ENCODE data around the gene CAMK2B.

DNA sequence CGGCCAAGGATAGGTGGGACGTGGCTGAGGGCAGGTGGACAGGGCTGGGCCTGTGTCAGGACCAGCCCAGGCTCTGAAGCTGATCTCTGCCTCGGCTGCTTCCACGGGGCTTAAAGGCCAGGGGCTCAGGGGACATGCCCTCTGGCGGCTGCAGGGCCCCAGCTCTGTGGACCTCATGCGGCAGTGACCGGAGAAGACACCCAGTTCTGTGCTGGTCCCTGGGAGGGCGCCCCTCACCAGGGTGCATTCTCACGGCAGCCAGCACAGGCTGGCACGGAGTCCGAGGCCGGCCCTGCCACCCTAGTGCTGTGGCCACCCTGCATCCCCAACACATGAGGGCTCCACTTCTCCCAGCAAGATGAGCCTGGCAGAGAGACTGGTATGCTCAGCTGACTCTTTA is 94.3 kb downstream of the CAMK2B start:
- TF ChIP-seq CTCF (IDR thresholded peaks at IDR 0.05) (no peak), POLR2A (IDR thresholded peaks at IDR 0.05) (no peak)
